Stimulated activated CD4-positive, alpha-beta T cell treated with anti-CD3 and anti-CD28 coated beads, Interleukin-12 subunit alpha, Interleukin-12 subunit beta, amount 100 ng/mL, for 4 hours (primary cell): ENCODE data around the gene RASGRP2.

Experiments used
- DNase-seq: peaks from one replicate; pipeline ENCODE4 v3.0.0-alpha.2; 2020

The RASGRP2 gene

GRCh38 chr11:64736654-64737053, 7.3 kb downstream of the RASGRP2 start:
- DNase-seq = no peak

GRCh38 chr11:64735725-64736259, 8.2 kb downstream of the RASGRP2 start:
- no peak for DNase-seq

- no peak for DNase-seq
Observed at GRCh38 chr11:64734811-64735724, 8.9 kb downstream of the RASGRP2 start.

- DNase-seq = no peak
Observed at GRCh38 chr11:64731601-64732000, 12.3 kb downstream of the RASGRP2 start.

- DNase-seq = peak; percentile 30
Observed at GRCh38 chr11:64729851-64730382, 14.0 kb downstream of the RASGRP2 start.

- DNase-seq = no peak
Observed at GRCh38 chr11:64728757-64729365, 15.1 kb downstream of the RASGRP2 start.

- DNase-seq = no peak
Observed at GRCh38 chr11:64726867-64727530, 16.9 kb downstream of the RASGRP2 start.

- DNase-seq = no peak
Observed at GRCh38 chr11:64726211-64726641, 17.7 kb downstream of the RASGRP2 start.

- no peak for DNase-seq
Observed at GRCh38 chr11:64724863-64725532, 18.9 kb downstream of the RASGRP2 start.

- no peak for DNase-seq
Observed at GRCh38 chr11:64723907-64724862, 19.8 kb downstream of the RASGRP2 start.

- DNase-seq = peak; percentile 83
Observed at GRCh38 chr11:64723117-64723906, 20.6 kb downstream of the RASGRP2 start, which contains the start of gene NRXN2. TSS of gene NRXN2 (minus strand) at chr11:64723197. CDS start at chr11:64713699, 9,498 bp downstream.

GRCh38 chr11:64722141-64723065, 21.5 kb downstream of the RASGRP2 start:
- no peak for DNase-seq

- DNase-seq = no peak
Observed at GRCh38 chr11:64721359-64721699, 22.6 kb downstream of the RASGRP2 start.

GRCh38 chr11:64720640-64721358, 23.1 kb downstream of the RASGRP2 start:
- DNase-seq = no peak

- no peak for DNase-seq
Observed at GRCh38 chr11:64720167-64720566, 23.8 kb downstream of the RASGRP2 start.

- DNase-seq = no peak
Observed at GRCh38 chr11:64719406-64719805, 24.5 kb downstream of the RASGRP2 start.

GRCh38 chr11:64718780-64719124, 25.2 kb downstream of the RASGRP2 start:
- DNase-seq = no peak

GRCh38 chr11:64718084-64718779, 25.7 kb downstream of the RASGRP2 start:
- no peak for DNase-seq
